PFSK-1 (cell line): ENCODE data around the gene CACNA1C.

ENCODE experiments used
- POLR2AphosphoS5 ChIP-seq: IDR thresholded peaks from 2 replicates; pipeline ENCODE4 v1.6.1; 2012; ENCODE audit warnings: low read depth, mild to moderate bottlenecking, control low read depth, low read length, moderate library complexity
- SIN3A ChIP-seq: IDR thresholded peaks from 2 replicates; pipeline ENCODE4 v1.6.1; 2012; ENCODE audit warnings: mild to moderate bottlenecking, low read length, moderate library complexity, borderline replicate concordance; ENCODE audit not compliant: insufficient read depth
- TAF1 ChIP-seq: IDR thresholded peaks from 2 replicates; pipeline ENCODE4 v1.6.1; 2012; ENCODE audit warnings: low read length, control low read depth, borderline replicate concordance; ENCODE audit not compliant: insufficient read depth
- TF ChIP-seq, protein P1 (sequence below), 2 experiments: IDR thresholded peaks; 2 replicates each; pipeline versions ENCODE4 v1.6.1 to v1.8.0; 2011 to 2012; ENCODE audit warnings: low read depth in 2 of 2, low read length in 2 of 2, control low read depth in 1 of 2, inconsistent platforms in 1 of 2, mild to moderate bottlenecking in 1 of 2, moderate library complexity in 1 of 2; ENCODE audit not compliant: insufficient read depth in 1 of 2

DNA sequence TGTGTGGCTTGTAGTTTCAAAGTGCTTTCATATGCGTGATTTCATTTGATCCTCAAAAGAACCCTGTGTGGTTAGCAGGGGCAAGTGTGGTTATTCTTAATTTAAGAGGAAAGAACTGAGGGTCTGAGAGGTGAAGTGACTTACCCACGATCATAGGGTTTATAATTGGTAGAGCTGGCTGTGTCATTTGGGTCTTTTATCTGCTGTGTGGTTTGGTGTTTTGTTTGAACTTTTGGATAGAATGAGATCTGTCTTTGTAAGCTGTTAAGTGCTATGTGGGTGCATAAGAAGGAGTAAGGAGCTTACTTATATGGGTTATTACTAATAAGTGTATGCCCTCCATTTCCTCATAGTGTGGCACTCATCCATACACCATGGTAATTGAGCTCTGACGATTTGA is 190.0 kb downstream of the CACNA1C start:
- TF ChIP-seq, protein P1, sequence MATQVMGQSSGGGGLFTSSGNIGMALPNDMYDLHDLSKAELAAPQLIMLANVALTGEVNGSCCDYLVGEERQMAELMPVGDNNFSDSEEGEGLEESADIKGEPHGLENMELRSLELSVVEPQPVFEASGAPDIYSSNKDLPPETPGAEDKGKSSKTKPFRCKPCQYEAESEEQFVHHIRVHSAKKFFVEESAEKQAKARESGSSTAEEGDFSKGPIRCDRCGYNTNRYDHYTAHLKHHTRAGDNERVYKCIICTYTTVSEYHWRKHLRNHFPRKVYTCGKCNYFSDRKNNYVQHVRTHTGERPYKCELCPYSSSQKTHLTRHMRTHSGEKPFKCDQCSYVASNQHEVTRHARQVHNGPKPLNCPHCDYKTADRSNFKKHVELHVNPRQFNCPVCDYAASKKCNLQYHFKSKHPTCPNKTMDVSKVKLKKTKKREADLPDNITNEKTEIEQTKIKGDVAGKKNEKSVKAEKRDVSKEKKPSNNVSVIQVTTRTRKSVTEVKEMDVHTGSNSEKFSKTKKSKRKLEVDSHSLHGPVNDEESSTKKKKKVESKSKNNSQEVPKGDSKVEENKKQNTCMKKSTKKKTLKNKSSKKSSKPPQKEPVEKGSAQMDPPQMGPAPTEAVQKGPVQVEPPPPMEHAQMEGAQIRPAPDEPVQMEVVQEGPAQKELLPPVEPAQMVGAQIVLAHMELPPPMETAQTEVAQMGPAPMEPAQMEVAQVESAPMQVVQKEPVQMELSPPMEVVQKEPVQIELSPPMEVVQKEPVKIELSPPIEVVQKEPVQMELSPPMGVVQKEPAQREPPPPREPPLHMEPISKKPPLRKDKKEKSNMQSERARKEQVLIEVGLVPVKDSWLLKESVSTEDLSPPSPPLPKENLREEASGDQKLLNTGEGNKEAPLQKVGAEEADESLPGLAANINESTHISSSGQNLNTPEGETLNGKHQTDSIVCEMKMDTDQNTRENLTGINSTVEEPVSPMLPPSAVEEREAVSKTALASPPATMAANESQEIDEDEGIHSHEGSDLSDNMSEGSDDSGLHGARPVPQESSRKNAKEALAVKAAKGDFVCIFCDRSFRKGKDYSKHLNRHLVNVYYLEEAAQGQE (IDR thresholded peaks at IDR 0.05; ENCODE audit: insufficient read depth in 1 of 2, low read depth in 2 of 2, low read length in 2 of 2): no peak
- no peak for TF ChIP-seq POLR2AphosphoS5
- TF ChIP-seq SIN3A: no peak
- no peak for TF ChIP-seq TAF1
